Measurements from ENCODE around the gene PIK3R2.
A peak's percentile ranks its signal among the peaks of the same experiment; 100 is the strongest.
"Not testable (repeated sequence)": the region's sequence is repeated elsewhere in the genome, so short reads cannot be mapped to it uniquely, and the experiment has no call there.

Gene PIK3R2

DNA sequence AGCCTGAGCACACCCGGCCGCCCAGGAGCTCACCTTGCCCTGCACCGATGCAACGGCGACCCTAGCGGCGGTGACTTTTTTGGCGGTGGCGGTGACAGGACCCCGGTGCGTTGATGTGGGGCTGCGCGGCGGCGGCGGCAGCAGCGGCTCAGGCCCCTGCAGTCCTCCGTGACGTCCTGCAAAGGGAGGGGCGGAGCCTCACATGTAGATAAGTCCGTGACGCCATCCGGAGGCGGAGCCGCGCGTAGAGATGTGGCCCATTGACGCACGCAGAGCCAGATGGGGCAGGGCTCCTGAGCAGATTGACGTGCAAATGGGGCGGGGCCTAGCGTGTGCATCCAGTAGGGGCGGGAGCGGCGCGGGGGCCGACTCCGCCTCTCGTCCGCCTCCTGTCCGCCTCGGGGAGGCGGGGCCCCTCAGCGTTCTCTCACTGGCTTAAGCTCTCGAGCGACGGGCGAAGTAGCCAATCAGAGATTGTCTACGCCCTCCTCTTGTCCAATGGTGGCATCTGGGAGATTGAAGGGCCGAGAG lies 51.0 kb downstream of the PIK3R2 start, which contains the start of gene RAB3A:
RAB3A (minus strand) TSS at position 180 of the 531 bp plus-strand sequence. CDS start 1,302 bp downstream, outside the sequence.
- DNase-seq (ENCODE audit: low read depth in 2 of 2) = peak; percentile 99 to 100

DNA sequence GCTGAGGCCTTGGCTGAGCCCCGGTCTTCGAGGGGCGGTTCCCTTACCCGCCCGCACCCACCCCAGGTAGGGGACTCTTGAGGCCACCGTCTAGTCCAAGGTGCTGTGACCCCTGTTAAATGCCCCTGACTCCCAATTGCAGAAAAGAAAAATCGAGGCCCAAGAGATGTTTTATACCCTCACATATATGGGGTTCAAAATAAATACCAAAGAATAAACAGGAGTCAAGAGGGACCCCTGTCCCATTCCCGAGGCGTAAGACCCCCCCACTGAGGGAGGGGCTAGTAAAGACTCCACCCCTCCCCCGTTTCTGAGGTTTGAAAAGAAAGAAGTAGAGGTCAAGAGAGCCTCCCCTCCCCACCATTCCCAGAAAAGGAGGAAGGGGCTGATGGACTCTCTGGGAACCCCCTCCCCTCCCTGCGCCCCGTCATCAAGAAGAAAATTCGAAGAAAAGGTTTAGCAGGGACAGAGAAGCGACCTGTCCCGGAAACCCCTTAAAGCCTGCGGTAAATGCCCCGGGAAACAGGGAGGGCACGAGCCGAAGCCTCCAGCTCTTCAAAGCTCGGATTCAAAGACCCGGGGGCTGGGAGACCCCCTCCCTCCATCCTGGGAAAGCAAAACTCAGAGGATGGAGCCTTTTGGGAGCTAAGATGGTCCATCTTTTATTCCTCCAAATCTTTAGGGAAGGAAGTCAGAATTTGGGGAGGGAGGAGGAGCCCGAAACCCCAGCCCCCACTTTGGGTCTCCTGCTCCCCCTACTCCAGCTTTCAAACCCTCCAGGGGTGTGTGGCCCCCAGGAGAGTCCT lies 51.6 kb downstream of the PIK3R2 start:
- no peak for DNase-seq (ENCODE audit: low read depth in 2 of 2)

DNA sequence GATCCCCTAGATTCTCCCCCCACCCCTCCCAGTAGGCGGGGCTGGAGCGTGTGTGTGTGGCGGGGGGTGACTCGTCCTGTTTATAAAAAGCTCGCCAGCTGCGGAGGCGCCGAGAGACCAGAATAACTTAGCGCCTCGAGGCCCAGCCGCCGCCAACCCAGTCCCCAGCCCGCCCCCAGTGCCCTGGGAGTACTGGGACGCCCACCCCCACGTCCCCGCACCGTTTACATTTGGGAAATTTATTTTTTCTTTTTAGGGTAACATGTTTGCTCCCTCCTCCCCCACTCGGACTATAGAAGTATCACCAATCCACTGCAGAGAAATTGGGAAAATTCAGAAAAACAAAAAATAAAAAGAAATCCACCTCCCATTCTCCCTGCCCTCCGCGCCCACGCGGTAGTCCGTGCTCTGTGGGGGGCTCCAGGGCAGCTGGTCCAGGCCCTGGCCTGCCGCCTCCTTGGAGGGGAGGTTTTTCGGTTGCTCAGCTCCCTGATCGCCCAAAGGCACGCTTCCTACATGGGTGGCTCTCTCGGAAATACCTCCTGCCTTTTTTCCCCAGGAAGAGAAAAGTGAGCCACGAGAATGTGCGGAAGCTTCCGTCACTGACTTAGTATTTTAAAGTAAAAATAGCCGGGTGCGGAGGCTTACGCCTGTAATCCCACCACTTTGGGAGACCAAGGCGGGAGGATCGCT lies 52.4 kb downstream of the PIK3R2 start:
- no peak for DNase-seq (ENCODE audit: low read depth in 2 of 2)

DNA sequence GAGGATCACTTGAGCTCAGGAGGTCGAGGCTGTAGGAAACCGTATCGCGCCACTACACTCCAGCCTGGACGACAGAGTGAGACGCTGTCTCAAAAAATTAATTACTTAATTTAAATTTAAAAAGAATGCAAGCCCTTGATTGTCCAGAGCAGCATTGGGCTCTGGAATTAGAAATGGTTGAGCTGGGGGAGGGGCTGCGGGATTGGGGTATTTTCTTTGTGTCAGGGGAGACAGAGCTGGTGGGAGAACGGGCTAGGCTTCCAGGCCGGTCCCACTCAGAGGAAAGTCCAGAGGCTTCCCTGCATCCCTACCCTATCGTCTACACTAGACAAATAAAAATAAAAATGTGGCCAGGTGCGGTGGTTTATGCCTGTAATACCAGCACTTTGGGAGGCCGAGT lies 53.1 kb downstream of the PIK3R2 start:
- no peak for DNase-seq (ENCODE audit: low read depth in 2 of 2)

DNA sequence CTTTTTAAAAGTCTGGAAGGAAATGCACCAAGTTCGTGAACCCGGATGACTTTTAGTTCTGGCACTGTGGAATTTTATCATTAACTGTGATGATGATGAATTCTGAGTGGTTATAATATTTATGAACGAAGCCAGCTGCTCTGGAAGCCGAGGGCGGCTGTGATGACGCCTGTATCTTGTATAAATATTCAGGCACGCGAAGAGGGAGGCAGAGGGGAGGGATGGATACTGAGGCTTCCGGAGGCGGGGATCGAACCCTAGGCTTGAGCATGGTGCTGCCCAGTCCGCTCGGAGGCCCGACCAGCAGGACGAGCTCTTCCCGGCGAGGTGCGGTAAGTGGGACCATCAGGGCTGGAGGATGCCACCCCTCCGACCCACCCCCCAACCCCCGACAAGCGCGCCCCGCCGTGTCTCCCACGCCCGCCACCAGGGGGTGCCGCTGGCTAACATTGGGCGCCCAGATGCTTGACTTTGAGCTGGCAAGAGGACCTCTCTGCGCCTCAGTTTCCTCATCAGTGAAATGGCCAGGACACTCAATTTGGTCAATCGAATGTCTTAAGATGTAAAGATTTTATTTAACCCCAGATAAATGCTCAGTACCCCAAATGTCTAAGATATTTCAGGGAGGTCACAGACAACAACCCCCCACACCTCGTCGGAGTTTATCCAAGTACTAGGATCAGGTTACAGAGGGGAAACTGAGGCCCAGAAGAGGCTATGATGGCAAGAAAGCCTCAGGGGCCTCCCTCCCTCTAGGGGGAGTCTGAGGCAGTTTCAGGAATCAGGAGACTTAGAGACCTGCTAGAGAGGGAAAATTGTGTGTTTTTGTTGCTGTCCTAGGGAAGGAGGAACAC lies 55.4 kb downstream of the PIK3R2 start:
- DNase-seq (ENCODE audit: low read depth in 2 of 2) = no peak

DNA sequence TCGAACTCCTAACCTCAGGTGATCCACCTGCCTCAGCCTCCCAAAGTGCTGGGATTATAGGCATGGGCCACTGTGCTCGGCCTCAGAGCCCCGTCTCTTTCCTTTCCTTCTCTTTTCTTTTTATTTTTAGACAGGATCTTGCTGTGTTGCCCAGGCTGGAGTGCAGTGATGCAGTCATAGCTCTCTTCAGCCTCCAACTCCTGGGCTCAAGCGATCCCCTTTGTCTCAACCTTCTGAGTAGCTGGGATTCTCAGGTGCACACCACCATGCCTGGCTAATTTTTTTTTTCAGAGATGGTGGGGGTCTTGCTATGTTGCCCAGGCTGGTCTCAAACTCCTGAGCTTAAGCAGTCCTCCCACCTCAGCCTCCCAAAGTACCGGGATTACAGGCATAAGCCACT lies 56.9 kb downstream of the PIK3R2 start:
- not testable (repeated sequence) for DNase-seq (ENCODE audit: low read depth in 2 of 2)

DNA sequence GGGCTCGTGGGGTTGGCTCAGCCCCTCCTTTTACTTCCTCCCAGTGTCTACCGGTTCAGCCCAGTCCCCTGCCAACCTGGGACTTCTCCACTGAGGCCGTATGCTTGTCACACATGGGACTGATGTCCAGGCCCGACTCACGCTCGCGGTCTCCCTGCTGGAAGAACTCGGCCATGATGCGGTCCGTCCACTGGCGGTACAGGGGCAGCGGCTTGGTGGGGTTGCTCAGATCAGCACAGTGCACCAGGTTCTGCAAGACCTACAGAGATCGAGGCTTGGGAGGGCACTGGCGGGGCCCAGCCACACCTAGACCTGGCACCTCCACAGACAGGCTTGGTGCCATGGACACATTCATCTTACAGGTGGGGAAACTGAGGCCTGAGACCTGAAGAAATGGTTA lies 58.7 kb downstream of the PIK3R2 start:
- no peak for DNase-seq (ENCODE audit: low read depth in 2 of 2)

DNA sequence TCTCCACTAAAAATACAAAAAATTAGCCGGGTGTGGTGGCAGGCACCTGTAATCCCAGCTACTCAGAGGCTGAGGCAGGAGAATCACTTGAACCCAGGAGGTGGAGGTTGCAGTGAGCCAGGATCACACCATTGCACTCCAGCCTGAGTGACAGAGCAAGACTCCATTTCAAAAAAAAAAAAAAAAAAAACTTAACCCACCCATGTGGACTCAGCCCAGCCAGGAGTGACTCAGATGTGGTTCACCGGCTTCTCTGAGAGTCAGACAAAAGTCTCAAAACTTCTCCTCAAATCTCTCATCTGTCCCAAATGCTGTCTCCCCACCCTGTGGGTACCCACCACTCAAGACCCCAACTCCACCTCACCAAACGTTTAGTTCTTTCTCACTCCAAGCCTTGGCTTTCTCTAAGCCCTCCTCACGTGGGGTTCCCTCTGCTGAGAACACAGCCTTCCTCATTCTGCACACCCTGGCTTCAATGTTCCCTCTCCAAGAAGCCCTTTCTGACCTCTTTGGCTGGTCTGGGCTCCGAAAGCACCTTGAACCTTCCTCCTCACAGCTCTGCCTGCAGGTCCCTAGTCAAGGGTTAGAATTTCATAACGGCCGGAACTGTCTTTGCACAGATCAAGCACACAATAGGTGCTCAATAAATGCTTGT lies 61.9 kb downstream of the PIK3R2 start:
- no peak for DNase-seq (ENCODE audit: low read depth in 2 of 2)

DNA sequence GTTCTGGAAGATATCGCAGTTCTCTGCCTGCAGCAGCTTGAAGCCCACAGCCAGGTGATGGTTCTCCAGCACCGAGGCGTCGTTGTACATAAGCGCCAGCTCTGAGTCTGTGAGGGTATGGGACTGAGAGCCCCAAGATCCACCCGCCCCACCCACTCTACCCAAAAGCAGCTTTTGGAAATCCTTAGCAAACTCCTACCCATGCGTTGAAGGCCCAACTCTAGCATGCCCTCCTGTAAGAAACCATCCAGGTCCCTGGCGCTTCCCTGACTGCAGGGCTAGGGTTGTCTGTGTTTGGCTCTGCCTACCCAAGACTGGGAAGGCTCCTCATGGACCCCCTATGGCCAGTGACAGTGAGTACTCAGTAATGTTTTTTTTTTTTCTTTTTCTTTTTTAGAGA lies 63.8 kb downstream of the PIK3R2 start:
- no peak for DNase-seq (ENCODE audit: low read depth in 2 of 2)

DNA sequence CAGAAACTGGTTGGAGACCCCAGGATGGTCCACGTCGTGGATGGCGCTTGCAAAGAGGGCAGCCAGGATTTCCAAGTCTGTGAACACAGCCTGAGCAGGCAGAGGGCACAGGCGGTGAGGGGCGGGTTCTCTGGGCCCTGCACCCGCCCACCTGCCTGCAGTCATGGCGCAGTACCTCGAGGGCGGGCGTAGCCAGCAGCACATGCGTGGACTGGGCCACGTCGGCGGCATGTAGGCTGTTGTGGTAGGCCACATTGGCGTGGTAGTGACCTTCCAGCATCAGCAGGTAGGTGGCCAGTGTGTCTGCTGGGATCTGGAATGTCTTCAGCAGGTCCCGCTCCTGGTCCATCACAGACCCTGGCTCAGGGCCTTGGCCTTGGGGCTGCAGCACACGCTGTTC lies 65.2 kb downstream of the PIK3R2 start:
- no peak for DNase-seq (ENCODE audit: low read depth in 2 of 2)

DNA sequence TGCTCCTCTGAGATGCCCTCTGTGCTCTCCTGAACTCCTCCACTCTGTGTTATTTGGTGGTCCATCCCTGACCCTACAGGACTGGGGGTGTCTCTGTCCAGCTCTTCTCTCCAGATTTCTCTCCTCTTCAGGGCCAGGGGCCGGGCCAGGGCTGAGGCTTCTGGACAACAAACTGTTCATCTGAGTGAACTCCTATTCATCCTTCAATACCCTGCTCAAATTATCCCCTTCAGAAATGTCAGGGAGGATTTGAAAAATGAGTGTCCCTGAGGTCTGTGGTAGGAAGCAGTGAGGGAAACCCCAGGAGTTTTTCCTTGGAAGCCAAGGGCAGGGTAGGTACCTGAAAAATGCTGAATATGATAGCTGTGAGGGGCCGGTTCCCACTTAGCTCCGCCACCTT lies 65.6 kb downstream of the PIK3R2 start:
- DNase-seq (ENCODE audit: low read depth in 2 of 2) = no peak
